H9 (cell line): Measurements from ENCODE around the gene TUBB6. TPM values are rescaled to one million over a fixed set of nuclear protein-coding genes. Genes with fewer than 3 reads are reported as not detected.

Source experiments
- DNase-seq: peaks from one replicate; pipeline ENCODE4 v3.0.0-alpha.2; 2017
- H2AFZ ChIP-seq: one replicate; pipeline ENCODE4 v1.6.1; 2013; ENCODE audit warnings: mild to moderate bottlenecking, low read length, control low read depth, moderate library complexity
- H2AK5ac ChIP-seq: 2 replicates; pipeline ENCODE4 v1.6.1; 2013; ENCODE audit warnings: low read length, control low read depth, mixed read lengths; ENCODE audit not compliant: insufficient read length
- H2BK120ac ChIP-seq: one replicate; pipeline ENCODE4 v1.6.1; 2013; ENCODE audit warnings: low read depth, mild to moderate bottlenecking, low read length, control low read depth, inconsistent platforms; ENCODE audit not compliant: poor library complexity, severe bottlenecking
- H2BK12ac ChIP-seq: 2 replicates; pipeline ENCODE4 v1.6.1; 2013; ENCODE audit warnings: low read length, control low read depth, mixed read lengths, low read depth; ENCODE audit not compliant: insufficient read length
- H2BK15ac ChIP-seq: 2 replicates; pipeline ENCODE4 v1.6.1; 2013; ENCODE audit warnings: low read depth, low read length, control low read depth
- H2BK20ac ChIP-seq: one replicate; pipeline ENCODE4 v1.6.1; 2013; ENCODE audit warnings: low read depth, mild to moderate bottlenecking, low read length, control low read depth, inconsistent platforms; ENCODE audit not compliant: poor library complexity, severe bottlenecking
- H2BK5ac ChIP-seq: 2 replicates; pipeline ENCODE4 v1.6.1; 2013; ENCODE audit warnings: low read length, control low read depth, mixed read lengths; ENCODE audit not compliant: insufficient read length
- H3K14ac ChIP-seq: 2 replicates; pipeline ENCODE4 v1.6.1; 2013; ENCODE audit warnings: low read length, control low read depth; ENCODE audit not compliant: insufficient read depth
- H3K18ac ChIP-seq: 2 replicates; pipeline ENCODE4 v1.6.1; 2013; ENCODE audit warnings: low read depth, mild to moderate bottlenecking, mixed read lengths, low read length, control low read depth; ENCODE audit not compliant: insufficient read length
- H3K23ac ChIP-seq: 2 replicates; pipeline ENCODE4 v1.6.1; 2013; ENCODE audit warnings: low read length, control low read depth, mixed read lengths, low read depth; ENCODE audit not compliant: insufficient read length
- H3K23me2 ChIP-seq: 2 replicates; pipeline ENCODE4 v1.6.1; 2013; ENCODE audit warnings: low read depth, mild to moderate bottlenecking, mixed read lengths, low read length, control low read depth; ENCODE audit not compliant: insufficient read length, poor library complexity, severe bottlenecking
- H3K27ac ChIP-seq: 2 replicates; pipeline ENCODE4 v1.5.1; 2013; ENCODE audit warnings: low read length, control low read depth, mixed read lengths, low read depth; ENCODE audit not compliant: insufficient read length
- H3K27me3 ChIP-seq: 2 replicates; pipeline ENCODE4 v1.6.1; 2013; ENCODE audit warnings: low read length, control low read depth, inconsistent platforms; ENCODE audit not compliant: insufficient read depth
- H3K4ac ChIP-seq: 2 replicates; pipeline ENCODE4 v1.6.1; 2013; ENCODE audit warnings: low read depth, mild to moderate bottlenecking, control low read depth, inconsistent platforms, low read length, moderate library complexity
- H3K4me1 ChIP-seq: 2 replicates; pipeline ENCODE4 v1.6.1; 2013; ENCODE audit warnings: low read length, control low read depth, inconsistent platforms; ENCODE audit not compliant: insufficient read depth
- H3K4me2 ChIP-seq: 2 replicates; pipeline ENCODE4 v1.6.1; 2013; ENCODE audit warnings: low read length, control low read depth, mixed read lengths; ENCODE audit not compliant: insufficient read length, insufficient read depth
- H3K56ac ChIP-seq: 2 replicates; pipeline ENCODE4 v1.6.1; 2013; ENCODE audit warnings: low read depth, mild to moderate bottlenecking, mixed read lengths, low read length, control low read depth; ENCODE audit not compliant: insufficient read length
- H3K79me1 ChIP-seq: 2 replicates; pipeline ENCODE4 v1.6.1; 2013; ENCODE audit warnings: low read depth, mild to moderate bottlenecking, moderate library complexity, low read length, control low read depth, inconsistent platforms; ENCODE audit not compliant: insufficient read depth, poor library complexity, severe bottlenecking
- H3K79me2 ChIP-seq: 2 replicates; pipeline ENCODE4 v1.6.1; 2013; ENCODE audit warnings: low read length, control low read depth, inconsistent platforms; ENCODE audit not compliant: insufficient read depth
- H3K9ac ChIP-seq: 2 replicates; pipeline ENCODE4 v1.6.1; 2013; ENCODE audit warnings: low read length, control low read depth, mixed read lengths; ENCODE audit not compliant: insufficient read length; ENCODE audit errors: extremely low read depth
- H3K9me3 ChIP-seq: one replicate; pipeline ENCODE4 v1.6.1; 2013; ENCODE audit warnings: low read depth, low read length, inconsistent platforms; ENCODE audit not compliant: control insufficient read depth
- H3T11ph ChIP-seq: one replicate; pipeline ENCODE4 v1.6.1; 2013; ENCODE audit warnings: mild to moderate bottlenecking, low read length, control low read depth, inconsistent platforms
- H4K20me1 ChIP-seq: one replicate; pipeline ENCODE4 v1.6.1; 2013; ENCODE audit not compliant: control insufficient read depth, insufficient read length, insufficient read depth
- H4K5ac ChIP-seq: 2 replicates; pipeline ENCODE4 v1.6.1; 2013; ENCODE audit warnings: low read depth, mild to moderate bottlenecking, mixed read lengths, low read length, control low read depth; ENCODE audit not compliant: insufficient read length
- H4K8ac ChIP-seq: replicated peaks from 2 replicates; pipeline ENCODE4 v1.6.1; 2013; ENCODE audit warnings: low read length, control low read depth, mixed read lengths, low read depth; ENCODE audit not compliant: insufficient read length
- H4K91ac ChIP-seq: 2 replicates; pipeline ENCODE4 v1.6.1; 2013; ENCODE audit warnings: low read depth, mild to moderate bottlenecking, moderate library complexity, mixed read lengths, low read length, control low read depth; ENCODE audit not compliant: insufficient read length
- H3K27ac Mint-ChIP-seq, 3 experiments: 2 replicates in 2 of 3; 3 replicates in 1 of 3; pipeline ENCODE4 v1.8.0; 2020 to 2021; ENCODE audit warnings: mixed read lengths in 3 of 3, mild to moderate bottlenecking in 1 of 3, moderate library complexity in 1 of 3
- H3K27me3 Mint-ChIP-seq: 2 replicates; pipeline ENCODE4 v1.8.0; 2021; ENCODE audit warnings: low read depth, mild to moderate bottlenecking, moderate library complexity, mixed read lengths
- H3K36me3 Mint-ChIP-seq, 3 experiments: 2 replicates in 2 of 3; 3 replicates in 1 of 3; pipeline ENCODE4 v1.8.0; 2020 to 2021; ENCODE audit warnings: low read depth in 3 of 3, mixed read lengths in 3 of 3; ENCODE audit not compliant: insufficient read depth in 1 of 3
- H3K4me1 Mint-ChIP-seq, 2 experiments: 2 replicates each; pipeline ENCODE4 v1.8.0; 2020; ENCODE audit warnings: mixed read lengths in 2 of 2
- H3K4me3 Mint-ChIP-seq, 2 experiments: 2 replicates in 1 of 2; 3 replicates in 1 of 2; pipeline ENCODE4 v1.8.0; 2020 to 2021; ENCODE audit warnings: mild to moderate bottlenecking in 2 of 2, mixed read lengths in 2 of 2, moderate library complexity in 1 of 2
- H3K9me3 Mint-ChIP-seq, 2 experiments: 2 replicates in 1 of 2; 3 replicates in 1 of 2; pipeline ENCODE4 v1.8.0; 2020; ENCODE audit warnings: mild to moderate bottlenecking in 2 of 2, mixed read lengths in 2 of 2, moderate library complexity in 1 of 2
- CTCF ChIP-seq: fragments of 200-600 bp; sonication (generic); conservative IDR thresholded peaks from 3 replicates; pipeline ENCODE4 v1.8.0; 2021; ENCODE audit warnings: antibody characterized with exemption, mild to moderate bottlenecking
- WGBS: extraction: QIAGEN DNeasy Blood & Tissue Kit; methylation state at CpG from one replicate; pipeline ENCODE4 v1.1.7; 2013; ENCODE audit warnings: missing lambda C conversion rate, low lambda C conversion rate, mixed read lengths; ENCODE audit not compliant: insufficient read length; ENCODE audit errors: extremely low coverage; 5-methylcytosine and 5-hydroxymethylcytosine counted together
- total RNA-seq: library from RNA; stranded (reverse); gene quantifications from 2 replicates; pipeline ENCODE4 v1.2.1, GENCODE V29; 2021

TUBB6 gene
- total RNA-seq, 1 experiment from 2014 or later: 134 TPM

GRCh38 chr18:12347895-12348294 lies 39.9 kb downstream of the TUBB6 start:
- Histone ChIP-seq H4K8ac (no peak overlapping the region), H3K9me3 (no peaks in the 10 kb centered on the region), H4K5ac (no peak overlapping the region), H4K91ac (no peak overlapping the region), H2BK120ac (no peak overlapping the region), H2BK5ac (no peak overlapping the region), H3T11ph (no peak overlapping the region), H3K9ac (no peak overlapping the region), H3K56ac (no peak overlapping the region), H3K23ac (no peak overlapping the region), H2BK12ac (no peak overlapping the region), H2BK15ac (no peak overlapping the region), H3K79me2 (no peaks in the 10 kb centered on the region), H4K20me1 (no peaks in the 10 kb centered on the region), H3K4me2 (no peak overlapping the region), H2AFZ (no peak overlapping the region), H3K18ac (no peak overlapping the region), H2AK5ac (no peak overlapping the region), H3K4me1 (no peaks in the 10 kb centered on the region), H3K23me2 (no peaks in the 10 kb centered on the region), H3K27ac (no peak overlapping the region), H3K4ac (no peak overlapping the region), H2BK20ac (no peak overlapping the region), H3K79me1 (no peaks in the 10 kb centered on the region), H3K27me3 (no peaks in the 10 kb centered on the region), H3K14ac (no peak overlapping the region)
- peaks cover 41 to 86% (median 75%) of the 10 kb centered on the region in 3 experiments; a peak in 6 of 7 replicates for H3K36me3 Mint-ChIP-seq
- H3K27ac Mint-ChIP-seq: peak overlapping the region in 1 of 3 experiments; percentile 78; a peak in 1 of 7 replicates
- H3K4me1 Mint-ChIP-seq: no peaks in the 10 kb centered on the region
- WGBS: no CpG with 5 or more reads among the region's 4 CpGs
- DNase-seq: no peak
- no peak overlapping the region for H3K4me3 Mint-ChIP-seq
- H3K27me3 Mint-ChIP-seq: no peaks in the 10 kb centered on the region
- no peaks in the 10 kb centered on the region for H3K9me3 Mint-ChIP-seq
- TF ChIP-seq CTCF: no peak
